CD4-positive, alpha-beta T cell treated with Interleukin-17A for 1 hour (primary cell): ENCODE data around the gene SLC2A5.
"Not testable (repeated sequence)": the region's sequence is repeated elsewhere in the genome, so short reads cannot be mapped to it uniquely, and the experiment has no call there.

Experiments used
- DNase-seq: peaks from one replicate; pipeline ENCODE4 v3.0.0-alpha.2; 2020

SLC2A5 gene

DNA sequence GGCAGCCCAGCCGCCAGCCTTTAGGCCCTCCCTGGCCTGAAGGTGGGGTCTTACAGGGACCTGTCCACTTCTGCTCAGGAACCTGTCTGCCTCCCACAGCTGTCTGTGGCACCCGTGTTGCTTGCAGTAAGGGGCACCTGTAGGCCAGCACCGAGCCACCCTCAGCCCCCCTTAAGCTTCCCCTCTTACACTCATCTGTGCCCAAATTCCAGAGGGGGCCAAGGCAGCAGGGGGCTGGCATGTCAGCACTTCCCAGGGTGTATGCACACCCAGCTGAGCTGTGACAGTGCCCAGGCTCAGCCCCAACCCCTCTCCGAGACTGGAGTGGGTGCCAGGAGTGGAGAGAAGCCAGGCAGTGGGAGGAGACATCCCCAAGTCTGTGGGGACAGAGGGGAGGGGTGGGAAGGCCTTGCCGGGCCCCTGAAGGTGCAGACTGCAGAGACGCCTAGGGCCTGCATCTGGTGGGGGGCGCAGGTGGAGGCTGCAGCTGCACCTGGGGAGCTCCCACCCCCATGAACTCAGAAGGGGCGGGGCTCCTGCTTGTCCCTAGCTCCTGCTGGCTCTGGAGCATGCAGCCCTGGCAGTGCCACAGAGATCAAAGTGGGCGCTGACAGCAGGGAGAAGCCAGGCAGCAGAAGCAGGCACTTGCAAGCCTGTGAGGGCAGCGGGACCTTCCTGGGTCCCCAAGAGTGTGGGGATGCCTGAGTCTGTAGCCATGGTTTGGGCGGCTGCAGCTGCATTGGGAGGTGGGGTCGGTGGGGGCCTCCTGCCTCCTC is 37.8 kb downstream of the SLC2A5 start:
- no peak for DNase-seq

DNA sequence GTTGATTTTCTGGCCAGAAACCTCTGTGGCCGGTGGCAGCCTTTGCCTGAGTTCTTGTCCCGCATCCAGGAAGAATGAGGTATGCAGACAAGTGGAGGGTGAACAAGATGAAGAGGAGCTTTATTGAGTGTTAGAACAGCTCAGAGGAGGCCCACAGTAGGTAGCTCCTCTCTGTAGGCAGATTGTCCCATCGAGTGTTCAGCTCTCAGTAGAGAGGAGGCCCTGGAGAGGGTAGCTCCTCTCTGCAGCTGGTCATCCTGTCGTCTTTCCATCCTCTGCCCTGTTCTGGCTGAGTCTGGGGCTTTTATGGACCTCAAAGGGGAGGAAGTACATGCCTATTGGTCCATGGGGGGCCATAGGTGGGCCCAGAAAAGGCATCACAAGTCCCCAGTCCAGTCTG is 38.4 kb downstream of the SLC2A5 start:
- DNase-seq, result not testable (repeated sequence)

DNA sequence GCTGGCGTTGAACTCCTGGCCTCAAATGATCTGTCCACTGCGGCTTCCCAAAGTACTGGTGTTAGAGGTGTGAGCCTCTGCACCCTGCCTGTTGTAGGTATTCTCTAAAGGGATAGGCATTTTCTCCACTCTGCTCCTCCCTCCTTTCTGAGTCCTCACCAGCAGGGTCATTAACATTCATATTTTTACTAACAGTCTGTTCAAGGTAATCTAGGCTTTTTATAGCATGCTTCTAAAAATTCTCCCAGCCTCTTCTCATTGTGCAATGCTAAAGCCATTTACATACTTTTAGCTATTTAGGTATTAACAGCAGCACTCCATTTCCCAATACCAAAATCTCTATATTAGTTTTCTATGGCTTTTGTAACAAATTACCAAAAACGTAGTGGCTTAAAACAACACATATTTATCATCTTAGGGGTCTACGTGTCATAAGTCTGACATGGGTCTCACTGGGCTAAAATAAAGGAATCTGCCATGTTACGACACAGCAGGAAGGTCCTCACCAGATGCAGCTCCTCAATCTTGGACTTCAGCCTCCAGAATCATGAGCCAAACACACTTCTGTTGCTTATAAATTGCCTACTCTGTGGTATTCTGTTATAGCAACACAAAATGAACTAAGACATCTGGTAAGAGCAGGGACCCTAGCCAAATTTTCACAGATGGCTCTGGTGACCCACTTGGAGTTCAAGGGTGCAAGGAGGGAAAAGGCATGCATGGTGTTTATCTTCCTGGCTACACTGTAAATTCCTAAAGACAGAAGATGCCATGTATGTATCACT is 40.3 kb downstream of the SLC2A5 start:
- no peak for DNase-seq

GRCh38 chr1:9027307-9027706 is 42.1 kb downstream of the SLC2A5 start:
- DNase-seq, result no peak

DNA sequence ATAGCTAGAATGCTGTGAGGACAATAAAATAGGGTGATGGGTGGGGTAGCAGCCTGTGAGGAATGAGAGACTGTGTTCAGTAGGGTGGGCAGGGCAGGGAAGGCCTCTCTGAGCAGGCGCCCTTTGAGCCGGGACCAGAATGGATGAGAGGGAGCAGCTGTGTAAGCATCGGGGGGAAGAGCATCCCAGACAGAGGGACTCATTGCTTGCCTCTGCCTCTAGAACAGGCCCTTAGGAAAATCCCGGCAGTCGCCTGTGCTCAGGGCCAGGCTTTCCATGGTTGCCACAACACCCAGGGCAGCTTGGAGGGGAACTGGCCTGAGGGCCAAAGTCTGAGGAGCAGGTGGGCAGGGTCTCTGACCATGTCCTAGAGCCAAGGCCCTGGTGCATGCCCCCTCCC is 44.0 kb downstream of the SLC2A5 start:
- DNase-seq, result no peak

DNA sequence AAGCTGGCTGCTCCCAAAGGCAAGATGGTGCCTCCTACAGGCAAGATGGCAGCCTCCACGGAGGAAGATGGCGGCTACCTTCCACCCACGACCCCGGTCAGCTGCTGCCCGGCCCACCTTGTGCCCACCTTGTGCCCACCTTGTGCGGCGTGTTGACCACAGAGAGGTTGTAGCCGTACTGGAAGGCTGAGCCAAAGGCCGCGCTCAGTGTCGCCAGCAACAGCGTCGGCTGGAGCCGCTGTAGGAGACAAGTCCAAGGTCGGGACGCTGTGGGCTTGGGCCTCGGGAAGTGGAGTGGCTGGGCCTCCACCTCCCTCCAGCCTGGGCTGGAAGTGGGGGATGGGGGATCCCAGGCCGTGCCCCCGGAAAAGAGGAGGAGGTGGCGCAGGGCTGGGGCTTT is 44.6 kb downstream of the SLC2A5 start:
- DNase-seq, result no peak

- no peak for DNase-seq
Observed at GRCh38 chr1:9022773-9023172, 46.7 kb downstream of the SLC2A5 start.

DNA sequence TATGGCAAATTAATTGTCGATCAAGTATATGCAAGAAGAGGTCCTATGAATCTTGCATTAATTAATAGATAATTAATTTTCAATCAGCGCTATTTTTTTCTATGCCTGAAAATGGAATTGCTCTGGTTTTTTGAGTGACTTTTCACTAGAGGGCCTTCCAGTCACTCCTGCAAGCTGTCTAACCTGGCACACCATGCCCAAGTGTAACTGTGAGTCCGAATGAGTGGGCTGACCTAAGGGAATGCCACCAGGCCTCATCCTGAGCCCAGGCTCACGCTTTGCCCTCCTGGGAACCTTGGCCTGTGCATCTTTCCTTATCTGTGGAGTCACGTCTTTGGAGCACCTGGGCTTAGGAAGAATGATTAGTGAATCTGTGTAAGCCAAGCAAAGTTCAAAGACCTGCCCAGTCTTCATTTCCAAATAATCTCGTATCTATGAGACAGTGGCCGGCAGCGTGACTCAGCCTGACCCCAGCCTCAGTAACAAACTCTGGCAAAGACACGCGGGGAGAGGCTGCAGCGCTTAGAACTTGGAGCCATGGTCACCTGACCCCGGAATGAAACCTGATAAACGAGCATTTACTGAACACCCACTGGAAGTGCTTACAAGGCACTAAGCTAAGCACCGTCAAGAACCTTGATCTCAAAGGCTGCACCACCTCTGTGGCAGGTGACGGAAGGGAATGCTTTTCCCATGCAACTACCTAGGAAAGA is 47.3 kb downstream of the SLC2A5 start:
- not testable (repeated sequence) for DNase-seq

- no peak for DNase-seq
Observed at GRCh38 chr1:9020305-9020704, 49.1 kb downstream of the SLC2A5 start.

DNA sequence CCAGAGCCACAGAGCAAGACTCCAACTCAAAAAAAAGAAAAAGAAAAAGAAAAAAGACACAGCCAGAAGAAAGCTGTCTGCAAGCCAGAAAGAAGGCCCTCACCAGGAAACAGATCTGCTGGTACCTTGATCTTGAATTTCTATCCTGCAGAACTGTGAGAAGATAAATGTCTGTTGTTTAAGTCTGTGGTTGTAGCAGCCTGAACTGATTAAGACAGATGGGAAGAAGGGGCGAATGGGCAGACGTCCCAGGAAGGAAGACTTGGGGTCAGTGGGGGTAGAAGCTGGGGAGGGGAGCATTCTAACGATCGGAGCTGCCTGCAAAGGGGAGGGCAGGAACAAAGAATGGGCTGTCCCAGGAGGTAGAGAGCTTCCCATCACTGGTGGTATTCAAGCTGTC is 49.5 kb downstream of the SLC2A5 start:
- no peak for DNase-seq

- no peak for DNase-seq
Observed at GRCh38 chr1:9018333-9018732, 51.1 kb downstream of the SLC2A5 start.

- DNase-seq, result no peak
Observed at GRCh38 chr1:9016455-9016854, 53.0 kb downstream of the SLC2A5 start.

GRCh38 chr1:9014475-9015375 is 54.7 kb downstream of the SLC2A5 start:
- DNase-seq, result no peak

- no peak for DNase-seq
Observed at GRCh38 chr1:9013819-9014218, 55.6 kb downstream of the SLC2A5 start.

GRCh38 chr1:9010781-9011323 is 58.6 kb downstream of the SLC2A5 start:
- no peak for DNase-seq

- no peak for DNase-seq
Observed at GRCh38 chr1:9009438-9010370, 59.7 kb downstream of the SLC2A5 start.

- no peak for DNase-seq
Observed at GRCh38 chr1:9008236-9008635, 61.2 kb downstream of the SLC2A5 start.

GRCh38 chr1:9006956-9007615 is 62.3 kb downstream of the SLC2A5 start:
- DNase-seq, result no peak

GRCh38 chr1:9005395-9005708 is 64.1 kb downstream of the SLC2A5 start:
- DNase-seq, result no peak

- peak; percentile 74 for DNase-seq
Observed at GRCh38 chr1:9004700-9005394, 64.6 kb downstream of the SLC2A5 start.
